Measurements from ENCODE around the gene AMN1. TPM values are rescaled to one million over a fixed set of nuclear protein-coding genes. Genes with fewer than 3 reads are reported as not detected.

Gene AMN1
- total RNA-seq, 1 experiment from 2014 or later, result 15.8 TPM

GRCh38 chr12:31772685-31773222, 43.9 kb upstream of the AMN1 start:
- Histone ChIP-seq H3K4me1 (ENCODE audit: insufficient read depth, low read length, poor library complexity, severe bottlenecking) (peaks cover 6% of the 10 kb centered on the region), H3K27me3 (replicated peaks; ENCODE audit: insufficient read depth, low read depth, low read length, poor library complexity) (no peaks in the 10 kb centered on the region), H3K36me3 (ENCODE audit: insufficient read depth, low read length, poor library complexity, severe bottlenecking) (no peaks in the 10 kb centered on the region), H3K4me3 (ENCODE audit: low read depth, low read length, poor library complexity, severe bottlenecking) (no peak overlapping the region), H3K27ac (ENCODE audit: low read depth, low read length, poor library complexity, severe bottlenecking) (no peak overlapping the region), H3K9me3 (ENCODE audit: low read depth, low read length, poor library complexity, severe bottlenecking) (no peaks in the 10 kb centered on the region)
- DNase-seq (ENCODE audit: low spot score), result no peak
- intact Hi-C loops (cut with micrococcal nuclease; ENCODE audit: unreplicated experiment), result no loop called here
- CTCF ChIA-PET, result no interaction called here
- BruUV-seq (replicated peaks), result no TSS peak
- TF ChIP-seq EZH2 (IDR thresholded peaks at IDR 0.05; ENCODE audit: borderline replicate concordance, low read depth, low read length, poor library complexity, severe bottlenecking), result no peak
- POLR2A ChIA-PET (ENCODE audit: low non-redundant PET), result no interaction called here

- H3K27me3 ChIP-seq (replicated peaks; ENCODE audit: insufficient read depth, low read depth, low read length, poor library complexity), result no peaks in the 10 kb centered on the region
- no peak for TF ChIP-seq EZH2 (IDR thresholded peaks at IDR 0.05; ENCODE audit: borderline replicate concordance, low read depth, low read length, poor library complexity, severe bottlenecking)
- TF ChIP-seq, protein P1, sequence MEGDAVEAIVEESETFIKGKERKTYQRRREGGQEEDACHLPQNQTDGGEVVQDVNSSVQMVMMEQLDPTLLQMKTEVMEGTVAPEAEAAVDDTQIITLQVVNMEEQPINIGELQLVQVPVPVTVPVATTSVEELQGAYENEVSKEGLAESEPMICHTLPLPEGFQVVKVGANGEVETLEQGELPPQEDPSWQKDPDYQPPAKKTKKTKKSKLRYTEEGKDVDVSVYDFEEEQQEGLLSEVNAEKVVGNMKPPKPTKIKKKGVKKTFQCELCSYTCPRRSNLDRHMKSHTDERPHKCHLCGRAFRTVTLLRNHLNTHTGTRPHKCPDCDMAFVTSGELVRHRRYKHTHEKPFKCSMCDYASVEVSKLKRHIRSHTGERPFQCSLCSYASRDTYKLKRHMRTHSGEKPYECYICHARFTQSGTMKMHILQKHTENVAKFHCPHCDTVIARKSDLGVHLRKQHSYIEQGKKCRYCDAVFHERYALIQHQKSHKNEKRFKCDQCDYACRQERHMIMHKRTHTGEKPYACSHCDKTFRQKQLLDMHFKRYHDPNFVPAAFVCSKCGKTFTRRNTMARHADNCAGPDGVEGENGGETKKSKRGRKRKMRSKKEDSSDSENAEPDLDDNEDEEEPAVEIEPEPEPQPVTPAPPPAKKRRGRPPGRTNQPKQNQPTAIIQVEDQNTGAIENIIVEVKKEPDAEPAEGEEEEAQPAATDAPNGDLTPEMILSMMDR (conservative IDR thresholded peaks at IDR 0.05; ENCODE audit: low read depth, low read length), result no peak
- no TSS peak for BruUV-seq (replicated peaks)
- H3K4me3 ChIP-seq (ENCODE audit: low read depth, low read length, poor library complexity, severe bottlenecking), result no peak overlapping the region
- no peaks in the 10 kb centered on the region for H3K36me3 ChIP-seq (ENCODE audit: insufficient read depth, low read length, poor library complexity, severe bottlenecking)
- intact Hi-C loops (cut with micrococcal nuclease; ENCODE audit: unreplicated experiment), result no loop called here
- H3K4me1 ChIP-seq (ENCODE audit: insufficient read depth, low read length, poor library complexity, severe bottlenecking), result peaks cover 6% of the 10 kb centered on the region
- H3K9me3 ChIP-seq (ENCODE audit: low read depth, low read length, poor library complexity, severe bottlenecking), result no peaks in the 10 kb centered on the region
- DNase-seq (ENCODE audit: low spot score), result no peak
- POLR2A ChIA-PET (ENCODE audit: low non-redundant PET), result no interaction called here
- CTCF ChIA-PET, result no interaction called here
- no peak overlapping the region for H3K27ac ChIP-seq (ENCODE audit: low read depth, low read length, poor library complexity, severe bottlenecking)
Measured at GRCh38 chr12:31772186-31772585, 43.4 kb upstream of the AMN1 start.

GRCh38 chr12:31768046-31768445, 39.2 kb upstream of the AMN1 start:
- no peak overlapping the region for H3K27ac ChIP-seq (ENCODE audit: low read depth, low read length, poor library complexity, severe bottlenecking)
- ChIA-PET POLR2A (ENCODE audit: low non-redundant PET) (interaction anchor here (0.6 kb wide), 1 partner anchor 175 kb away, joined by 3 read pairs; no protein-coding TSS in a partner anchor), CTCF (no interaction called here)

More at GRCh38 chr12:31768046-31768445, 39.2 kb upstream of the AMN1 start:
- no peaks in the 10 kb centered on the region for H3K9me3 ChIP-seq (ENCODE audit: low read depth, low read length, poor library complexity, severe bottlenecking)
- H3K4me3 ChIP-seq (ENCODE audit: low read depth, low read length, poor library complexity, severe bottlenecking), result no peak overlapping the region
- H3K4me1 ChIP-seq (ENCODE audit: insufficient read depth, low read length, poor library complexity, severe bottlenecking), result peaks cover under 1% of the 10 kb centered on the region
- no TSS peak for BruUV-seq (replicated peaks)
- no peak for DNase-seq (ENCODE audit: low spot score)
- no peaks in the 10 kb centered on the region for H3K36me3 ChIP-seq (ENCODE audit: insufficient read depth, low read length, poor library complexity, severe bottlenecking)
- intact Hi-C loops (cut with micrococcal nuclease; ENCODE audit: unreplicated experiment), result no loop called here
- TF ChIP-seq, protein P1 (conservative IDR thresholded peaks at IDR 0.05; ENCODE audit: low read depth, low read length), result no peak
- TF ChIP-seq EZH2 (IDR thresholded peaks at IDR 0.05; ENCODE audit: borderline replicate concordance, low read depth, low read length, poor library complexity, severe bottlenecking), result no peak
- H3K27me3 ChIP-seq (replicated peaks; ENCODE audit: insufficient read depth, low read depth, low read length, poor library complexity), result no peaks in the 10 kb centered on the region

Data from A673 (cell line).